ENCODE data around the gene PPRC1. TPM values are rescaled to one million over a fixed set of nuclear protein-coding genes. Genes with fewer than 3 reads are reported as not detected.

PPRC1 gene
- total RNA-seq, 1 donor from 2014 or later, result 30.7 TPM

DNA sequence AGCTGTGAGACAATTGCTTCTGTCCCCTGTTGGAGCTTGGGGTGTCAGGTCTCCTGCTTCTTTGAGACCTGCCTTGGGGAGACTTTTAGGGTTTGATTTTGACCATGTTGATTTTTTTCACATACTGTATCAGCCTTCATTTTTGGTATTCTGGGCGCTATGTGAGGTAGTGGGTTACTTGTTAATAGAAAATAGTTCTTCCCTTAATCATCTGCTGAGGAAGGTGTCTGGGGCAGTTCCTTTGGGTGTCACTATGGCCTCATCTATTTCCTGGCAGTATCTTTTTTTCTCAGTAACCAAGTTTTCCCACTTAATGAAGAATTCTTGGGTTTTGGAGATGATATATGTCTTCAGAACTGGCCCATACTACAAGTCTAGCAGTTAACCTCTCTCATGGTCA is 14.7 kb downstream of the PPRC1 start:
- TF ChIP-seq, protein P1, sequence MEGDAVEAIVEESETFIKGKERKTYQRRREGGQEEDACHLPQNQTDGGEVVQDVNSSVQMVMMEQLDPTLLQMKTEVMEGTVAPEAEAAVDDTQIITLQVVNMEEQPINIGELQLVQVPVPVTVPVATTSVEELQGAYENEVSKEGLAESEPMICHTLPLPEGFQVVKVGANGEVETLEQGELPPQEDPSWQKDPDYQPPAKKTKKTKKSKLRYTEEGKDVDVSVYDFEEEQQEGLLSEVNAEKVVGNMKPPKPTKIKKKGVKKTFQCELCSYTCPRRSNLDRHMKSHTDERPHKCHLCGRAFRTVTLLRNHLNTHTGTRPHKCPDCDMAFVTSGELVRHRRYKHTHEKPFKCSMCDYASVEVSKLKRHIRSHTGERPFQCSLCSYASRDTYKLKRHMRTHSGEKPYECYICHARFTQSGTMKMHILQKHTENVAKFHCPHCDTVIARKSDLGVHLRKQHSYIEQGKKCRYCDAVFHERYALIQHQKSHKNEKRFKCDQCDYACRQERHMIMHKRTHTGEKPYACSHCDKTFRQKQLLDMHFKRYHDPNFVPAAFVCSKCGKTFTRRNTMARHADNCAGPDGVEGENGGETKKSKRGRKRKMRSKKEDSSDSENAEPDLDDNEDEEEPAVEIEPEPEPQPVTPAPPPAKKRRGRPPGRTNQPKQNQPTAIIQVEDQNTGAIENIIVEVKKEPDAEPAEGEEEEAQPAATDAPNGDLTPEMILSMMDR (IDR thresholded peaks at IDR 0.05), result no peak
- Histone ChIP-seq H3K27me3 (no peaks in the 10 kb centered on the region), H3K36me3 (peaks cover 54 to 75% of the 10 kb centered on the region in 2 donors), H3K4me3 (no peak overlapping the region), H3K9me3 (no peaks in the 10 kb centered on the region), H3K4me1 (peaks cover 0 to 5% of the 10 kb centered on the region in 2 donors), H3K27ac (no peak overlapping the region)
- intact Hi-C loops (cut with DNase I), result no loop called here
- no peak for DNase-seq (ENCODE audit: low spot score in 2 of 2)

DNA sequence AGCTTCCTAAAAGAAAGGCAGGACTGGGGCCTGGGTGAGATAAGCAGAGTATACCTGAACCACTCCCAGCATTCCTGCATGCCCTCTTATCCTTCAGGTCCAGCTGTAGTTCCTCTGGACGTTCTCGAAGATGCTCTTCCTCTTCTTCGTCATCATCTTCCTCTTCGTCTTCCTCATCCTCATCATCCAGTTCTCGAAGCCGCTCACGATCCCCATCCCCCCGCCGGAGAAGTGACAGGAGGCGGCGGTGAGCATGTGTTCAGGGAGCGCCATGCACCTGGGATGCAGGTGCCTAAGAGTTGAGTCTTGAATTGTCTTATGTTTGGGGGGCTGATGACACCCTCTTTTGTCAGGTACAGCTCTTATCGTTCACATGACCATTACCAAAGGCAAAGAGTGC is 15.4 kb downstream of the PPRC1 start:
- Histone ChIP-seq H3K36me3 (peaks cover 54 to 68% of the 10 kb centered on the region in 2 donors), H3K27me3 (no peaks in the 10 kb centered on the region), H3K9me3 (no peaks in the 10 kb centered on the region), H3K4me1 (peaks cover 6 to 10% of the 10 kb centered on the region in 2 donors), H3K4me3 (no peak overlapping the region), H3K27ac (no peak overlapping the region)
- intact Hi-C loops (cut with DNase I), result no loop called here
- TF ChIP-seq, protein P1 (IDR thresholded peaks at IDR 0.05), result no peak
- DNase-seq (ENCODE audit: low spot score in 2 of 2), result no peak

DNA sequence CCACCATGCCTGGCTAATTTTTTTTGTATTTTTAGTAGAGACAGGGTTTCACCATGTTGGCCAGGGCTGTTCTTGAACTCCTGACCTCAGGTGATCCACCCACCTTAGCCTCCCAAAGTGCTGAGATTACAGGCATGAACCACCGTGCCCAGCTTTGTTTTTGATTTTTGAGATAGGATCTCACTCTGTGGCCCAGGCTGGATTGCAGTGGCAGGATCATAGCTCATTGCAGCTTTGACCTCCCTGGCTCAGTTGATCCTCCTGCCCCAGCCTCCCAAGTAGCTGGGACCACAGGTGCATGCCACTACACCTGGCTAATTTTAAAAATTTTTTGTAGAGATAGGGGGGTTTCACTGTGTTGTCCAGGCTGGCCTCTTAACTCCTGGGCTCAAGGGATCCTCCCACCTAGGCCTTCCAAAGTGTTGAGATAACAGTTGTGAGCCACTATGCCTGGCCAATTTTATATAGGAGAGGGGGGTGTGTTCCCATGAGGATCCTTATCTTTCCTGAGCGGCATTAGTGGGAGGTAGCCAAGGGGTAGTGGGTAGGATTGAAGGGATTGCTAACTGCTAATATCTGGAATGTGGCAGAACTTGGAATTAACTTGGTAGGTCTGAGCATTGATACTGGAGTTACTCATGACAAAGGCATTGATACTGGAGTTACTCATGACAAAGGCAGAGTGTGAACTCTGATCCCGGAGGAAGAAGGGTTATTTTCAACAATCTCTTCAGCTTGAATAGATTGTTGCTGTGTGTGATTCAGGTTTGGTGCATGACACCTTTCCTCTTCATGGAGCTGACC is 18.3 kb downstream of the PPRC1 start:
- intact Hi-C loops (cut with DNase I), result loop anchor here (5.0 kb wide), 1 partner anchor 34 kb away; no protein-coding TSS in a partner anchor

DNA sequence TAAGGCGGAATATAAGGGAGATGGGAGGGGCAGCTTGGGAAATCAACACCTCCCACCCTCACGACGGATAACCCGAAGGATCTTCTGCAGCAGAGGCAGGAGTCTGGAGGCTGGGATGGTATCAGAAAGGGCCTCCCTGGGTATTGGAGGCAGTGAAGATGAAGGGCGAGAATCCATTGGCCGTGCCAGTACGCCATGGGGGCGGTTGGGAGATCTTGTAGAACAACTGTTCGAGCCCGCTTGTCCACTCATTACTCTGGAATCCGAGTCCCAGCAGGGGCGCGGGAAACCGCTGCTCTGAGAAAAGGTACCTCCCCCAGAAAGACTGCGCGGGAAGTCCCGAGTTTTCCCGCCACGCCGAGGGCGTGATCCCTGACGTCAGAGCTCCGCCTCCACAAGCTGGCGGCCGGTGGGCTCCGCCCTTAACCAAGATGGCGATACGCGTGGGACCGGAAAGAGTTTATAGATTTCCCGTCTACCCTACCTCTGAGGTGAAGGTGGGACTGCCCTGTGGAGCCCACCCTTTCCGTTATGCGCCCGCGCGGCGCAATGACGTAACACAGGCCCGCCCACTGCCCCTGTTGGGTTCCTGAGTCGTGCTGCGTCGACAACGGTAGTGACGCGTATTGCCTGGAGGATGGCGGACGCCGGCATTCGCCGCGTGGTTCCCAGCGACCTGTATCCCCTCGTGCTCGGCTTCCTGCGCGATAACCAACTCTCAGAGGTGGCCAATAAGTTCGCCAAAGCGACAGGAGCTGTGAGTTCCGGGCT is 19.1 kb downstream of the PPRC1 start, which contains the start of gene NOLC1:
TSS of gene NOLC1 (plus strand) at position 616 of the 771 bp plus-strand sequence. CDS start at position 638, 22 bp downstream.
- H3K36me3 ChIP-seq, result peaks cover 37 to 51% of the 10 kb centered on the region in 2 donors
- no peaks in the 10 kb centered on the region for H3K27me3 ChIP-seq
- H3K9me3 ChIP-seq, result no peaks in the 10 kb centered on the region
- peaks cover 8 to 16% of the 10 kb centered on the region in 2 donors for H3K4me1 ChIP-seq
- H3K4me3 ChIP-seq, result peak within 1 kb of the TSS; percentile 65 to 73
- peak within 1 kb of the TSS; percentile 86 to 93 for H3K27ac ChIP-seq
- TF ChIP-seq, protein P1 (IDR thresholded peaks at IDR 0.05), result no peak
- DNase-seq (ENCODE audit: low spot score in 2 of 2), result peak; percentile 98 to 100
- intact Hi-C loops (cut with DNase I), result loop anchor here (1.0 to 5.0 kb wide), 7 partner anchors 20 to 350 kb away; partner anchors contain the start of genes ACTR1A, CUEDC2, FBXL15 and GBF1

More for the DNA sequence above, 18.3 kb downstream of the PPRC1 start:
- TF ChIP-seq, protein P1 (IDR thresholded peaks at IDR 0.05), result no peak
- H3K27me3 ChIP-seq, result no peaks in the 10 kb centered on the region
- H3K9me3 ChIP-seq, result no peaks in the 10 kb centered on the region
- no peak for DNase-seq (ENCODE audit: low spot score in 2 of 2)
- H3K4me3 ChIP-seq, result peak overlapping the region; percentile 40 to 73
- H3K27ac ChIP-seq, result peak overlapping the region; percentile 86 to 93
- H3K4me1 ChIP-seq, result peaks cover 8 to 16% of the 10 kb centered on the region in 2 donors
- peaks cover 39 to 56% of the 10 kb centered on the region in 2 donors for H3K36me3 ChIP-seq

DNA sequence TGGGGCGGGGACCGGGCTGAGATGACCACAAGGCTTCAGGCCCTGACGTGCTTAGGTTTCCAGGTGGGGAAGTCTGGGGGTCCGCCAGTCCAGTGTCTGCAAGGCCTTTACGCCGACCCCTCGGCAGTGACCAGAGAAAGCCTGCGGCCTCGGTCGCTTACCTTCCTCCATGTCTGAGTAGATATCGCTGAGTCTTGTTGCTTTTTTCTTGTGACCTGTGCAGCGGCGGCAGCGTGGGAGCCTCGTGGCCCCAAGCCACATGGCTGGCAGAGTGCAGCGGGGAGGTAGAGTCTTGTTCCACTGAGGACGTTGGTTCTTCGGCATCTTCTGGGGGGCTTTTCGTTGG is 19.7 kb downstream of the PPRC1 start:
- H3K4me3 ChIP-seq, result peak overlapping the region; percentile 65 to 73
- H3K9me3 ChIP-seq, result no peaks in the 10 kb centered on the region
- peaks cover 8 to 16% of the 10 kb centered on the region in 2 donors for H3K4me1 ChIP-seq
- no peak for DNase-seq (ENCODE audit: low spot score in 2 of 2)
- intact Hi-C loops (cut with DNase I), result loop anchor here (1.0 to 5.0 kb wide), 7 partner anchors 20 to 350 kb away; partner anchors contain the start of genes ACTR1A, CUEDC2, FBXL15 and GBF1
- H3K27me3 ChIP-seq, result no peaks in the 10 kb centered on the region
- peaks cover 40 to 51% of the 10 kb centered on the region in 2 donors for H3K36me3 ChIP-seq
- TF ChIP-seq, protein P1 (IDR thresholded peaks at IDR 0.05), result no peak
- peak overlapping the region; percentile 86 to 93 for H3K27ac ChIP-seq
